GM21825 (cell line): ENCODE measurements around the gene MTHFSD.

Source experiments
- ATAC-seq: cut with Tn5 transposase; IDR thresholded peaks from one replicate; pipeline ENCODE4 v1.9.1; 2021; ENCODE audit warnings: mild to moderate bottlenecking, moderate library complexity; ENCODE audit not compliant: unreplicated experiment

MTHFSD gene

GRCh38 chr16:86572041-86572521 is 17.0 kb upstream of the MTHFSD start:
- ATAC-seq, result no peak

GRCh38 chr16:86571530-86571915 is 16.5 kb upstream of the MTHFSD start:
- no peak for ATAC-seq

- ATAC-seq, result no peak
Observed at GRCh38 chr16:86570558-86571529, 15.8 kb upstream of the MTHFSD start.

- ATAC-seq, result no peak
Observed at GRCh38 chr16:86569701-86570447, 14.8 kb upstream of the MTHFSD start.

GRCh38 chr16:86568677-86569623 is 13.9 kb upstream of the MTHFSD start:
- ATAC-seq, result no peak

GRCh38 chr16:86567701-86568581 is 12.9 kb upstream of the MTHFSD start:
- no peak for ATAC-seq

- no peak for ATAC-seq
Observed at GRCh38 chr16:86566966-86567700, 12.1 kb upstream of the MTHFSD start.

- ATAC-seq, result no peak
Observed at GRCh38 chr16:86566601-86566965, 11.5 kb upstream of the MTHFSD start, which contains the start of gene FOXC2. FOXC2 (plus strand) TSS chr16:86566829; CDS start chr16:86567336, 507 bp downstream.

GRCh38 chr16:86565644-86566511 is 10.8 kb upstream of the MTHFSD start:
- ATAC-seq, result no peak

- ATAC-seq, result no peak
Observed at GRCh38 chr16:86565181-86565631, 10.2 kb upstream of the MTHFSD start.

- no peak for ATAC-seq
Observed at GRCh38 chr16:86563469-86564345, 8.7 kb upstream of the MTHFSD start.

GRCh38 chr16:86562356-86562755 is 7.3 kb upstream of the MTHFSD start:
- ATAC-seq, result no peak

GRCh38 chr16:86559802-86560305 is 4.8 kb upstream of the MTHFSD start:
- ATAC-seq, result no peak

GRCh38 chr16:86558355-86559193 is 3.5 kb upstream of the MTHFSD start:
- no peak for ATAC-seq

GRCh38 chr16:86557587-86557986 is 2.6 kb upstream of the MTHFSD start:
- no peak for ATAC-seq

- no peak for ATAC-seq
Observed at GRCh38 chr16:86556576-86556975, 1.5 kb upstream of the MTHFSD start.
